ENCODE data around the gene MBNL2. TPM values are rescaled to one million over a fixed set of nuclear protein-coding genes. Genes with fewer than 3 reads are reported as not detected.

Gene MBNL2
- total and polyA plus RNA-seq, 2 of the 4 experiments (the other 2 are of a cell fraction), result 26.9 to 103 TPM

DNA sequence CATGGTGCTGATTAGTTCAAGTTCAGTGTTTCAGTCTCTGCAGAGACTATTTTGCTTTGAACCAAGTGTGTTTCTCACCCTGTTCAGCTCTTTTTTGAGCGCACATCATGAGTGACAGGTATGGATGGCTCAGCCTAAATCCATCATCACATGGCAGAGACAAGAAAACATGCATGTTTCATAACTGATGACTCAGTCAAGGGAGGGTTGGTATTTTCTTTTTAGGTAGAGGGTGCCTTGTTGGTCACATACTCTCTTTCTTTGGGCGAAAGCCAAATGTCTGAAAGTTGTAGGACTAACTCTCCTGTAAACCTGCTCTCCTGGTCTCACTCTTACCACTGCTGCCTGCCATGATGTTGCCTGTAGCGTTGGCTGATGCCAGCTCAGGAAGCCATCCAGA, 163.7 kb downstream of the MBNL2 start:
- H3K9me1 ChIP-seq (ENCODE audit: insufficient read depth, low read length), result peaks cover 8% of the 10 kb centered on the region
- H4K5ac ChIP-seq (ENCODE audit: low read depth, low read length), result no peak overlapping the region
- H3K56ac ChIP-seq (ENCODE audit: extremely low read depth, insufficient read depth, low read length), result no peak overlapping the region
- in situ Hi-C loops (cut with MboI; ENCODE audit: low sequenced_read_pairs), result no loop called here
- DNase-seq, result no peak
- intact Hi-C loops (cut with micrococcal nuclease), result no loop called here
- H3K4me3 ChIP-seq (ENCODE audit: insufficient read depth, low read depth, low read length), result no peak overlapping the region
- no peak overlapping the region for H3K14ac ChIP-seq (replicated peaks; ENCODE audit: low read depth, low read length)
- no peak overlapping the region; the same call in 1 of the 2 replicates for H3K18ac ChIP-seq (ENCODE audit: low read depth, low read length)
- no peak overlapping the region for H4K91ac ChIP-seq (ENCODE audit: insufficient read depth, low read depth, low read length)
- H2AK9ac ChIP-seq (replicated peaks; ENCODE audit: low read depth, low read length, poor library complexity), result no peak overlapping the region
- ATAC-seq (ENCODE audit: low read depth), result no peak
- H3K9me3 ChIP-seq (ENCODE audit: control insufficient read depth, insufficient read depth, low read length), result no peaks in the 10 kb centered on the region
- H3K4ac ChIP-seq (ENCODE audit: low read depth, low read length), result no peak overlapping the region
- H2BK5ac ChIP-seq (ENCODE audit: low read depth, low read length, poor library complexity, severe bottlenecking), result no peak overlapping the region
- H2BK20ac ChIP-seq (ENCODE audit: low read depth, low read length), result no peak overlapping the region
- no peak overlapping the region for H2AK5ac ChIP-seq (ENCODE audit: low read depth, low read length)
- BruUV-seq (replicated peaks), result no TSS peak
- H2AFZ ChIP-seq (replicated peaks; ENCODE audit: low read length, poor library complexity), result no peak overlapping the region
- dilution Hi-C loops (cut with HindIII; ENCODE audit: low sequenced_read_pairs, unreplicated experiment), result no loop called here
- H3K23ac ChIP-seq (ENCODE audit: low read depth, low read length), result no peak overlapping the region
- H2BK120ac ChIP-seq (ENCODE audit: low read depth, low read length), result no peak overlapping the region
- H3K27me3 ChIP-seq (ENCODE audit: control insufficient read depth, insufficient read depth, low read length), result no peaks in the 10 kb centered on the region
- no peak overlapping the region for H3K27ac ChIP-seq (ENCODE audit: insufficient read depth, low read length)
- H3K79me1 ChIP-seq (ENCODE audit: low read depth in 1 of 2, low read length in 2 of 2), result peaks cover 19 to 47% of the 10 kb centered on the region in 2 experiments; a peak in 3 of 4 replicates
- WGBS, 2 experiments (ENCODE audit: extremely low coverage in 2 of 2, insufficient read length in 1 of 2), result no CpG with 5 or more reads among the region's 3 CpGs
- no peak overlapping the region for H4K8ac ChIP-seq (ENCODE audit: low read depth in 2 of 2, low read length in 2 of 2)
- ChIA-PET POLR2A (ENCODE audit: unreplicated experiment) (no interaction called here), CTCF (interaction anchor here (0.9 kb wide), 1 partner anchor 22 kb away, joined by 3 read pairs; no protein-coding TSS in a partner anchor)
- H3K4me1 ChIP-seq (ENCODE audit: control insufficient read depth, insufficient read depth, low read length), result peaks cover 3% of the 10 kb centered on the region
- H3K9ac ChIP-seq (ENCODE audit: low read depth, low read length), result no peak overlapping the region
- no peak overlapping the region for H3K4me2 ChIP-seq (ENCODE audit: low read depth, low read length)
- TF ChIP-seq CHD1 (IDR thresholded peaks at IDR 0.05; ENCODE audit: low read depth, low read length), result no peak
- no peak for TF ChIP-seq MXI1 (IDR thresholded peaks at IDR 0.05; ENCODE audit: borderline replicate concordance, low read depth, low read length)
- no peak for TF ChIP-seq RAD21 (IDR thresholded peaks at IDR 0.05; ENCODE audit: low read length)
- TF ChIP-seq ELK1 (IDR thresholded peaks at IDR 0.05; ENCODE audit: borderline replicate concordance, low read depth, low read length), result no peak
- TF ChIP-seq MAFK (IDR thresholded peaks at IDR 0.05; ENCODE audit: low read depth, low read length), result no peak
- no peak for TF ChIP-seq BHLHE40 (IDR thresholded peaks at IDR 0.05; ENCODE audit: low read depth, low read length)
- TF ChIP-seq CTCF (conservative IDR thresholded peaks at IDR 0.05; ENCODE audit: low read depth, low read length), result no peak
- no peak for TF ChIP-seq USF2 (IDR thresholded peaks at IDR 0.05; ENCODE audit: low read depth, low read length)
- TF ChIP-seq CEBPB (IDR thresholded peaks at IDR 0.05; ENCODE audit: low read depth, low read length), result no peak
- no peak for TF ChIP-seq MAZ (IDR thresholded peaks at IDR 0.05; ENCODE audit: borderline replicate concordance, low read depth, low read length)
- no peak for TF ChIP-seq RFX5 (IDR thresholded peaks at IDR 0.05; ENCODE audit: low read depth, low read length)
- no peak for TF ChIP-seq FOS (IDR thresholded peaks at IDR 0.05; ENCODE audit: low read depth, low read length)
- no peak for TF ChIP-seq SMC3 (IDR thresholded peaks at IDR 0.05; ENCODE audit: low read depth, low read length)
- no peak for TF ChIP-seq POLR2A (IDR thresholded peaks at IDR 0.05; ENCODE audit: low read depth, low read length)
- no peak for TF ChIP-seq NFE2L2 (IDR thresholded peaks at IDR 0.05; ENCODE audit: low read depth, low read length)
- no peaks in the 10 kb centered on the region for H4K20me1 ChIP-seq (ENCODE audit: insufficient read depth, low read length)
- H3K36me3 ChIP-seq (ENCODE audit: control insufficient read depth, insufficient read depth, low read length), result peaks cover 24% of the 10 kb centered on the region
- no peak overlapping the region for H2BK15ac ChIP-seq (ENCODE audit: low read depth, low read length)

Measured in IMR-90 (cell line).